GM23338 (cell line): ENCODE data around the gene KRT84. TPM values are rescaled to one million over a fixed set of nuclear protein-coding genes. Genes with fewer than 3 reads are reported as not detected.

Experiments used
- ATAC-seq: fragments of 200-7000 bp; cut with Tn5 transposase; 3 replicates; pipeline ENCODE4 v1.9.1; 2020
- DNase-seq: peaks from one replicate; pipeline ENCODE4 v3.0.0-alpha.2; 2015; ENCODE audit warnings: low spot score
- H2AFZ ChIP-seq: fragments of 200-600 bp; sonication (generic); 2 replicates; pipeline ENCODE4 v1.8.0; 2016; ENCODE audit warnings: antibody characterized with exemption, mild to moderate bottlenecking, moderate library complexity
- H3F3A ChIP-seq: fragments of 200-600 bp; sonication (generic); replicated peaks from 2 replicates; pipeline ENCODE4 v1.8.0; 2017; ENCODE audit warnings: antibody characterized with exemption, mixed run types, low read depth
- H3K27ac ChIP-seq: fragments of 200-600 bp; sonication (generic); 2 replicates; pipeline ENCODE4 v1.6.1; 2016; ENCODE audit warnings: low read depth
- H3K27me3 ChIP-seq: fragments of 200-600 bp; sonication (generic); 2 replicates; pipeline ENCODE4 v1.8.0; 2016; ENCODE audit warnings: mild to moderate bottlenecking, mixed run types, moderate library complexity; ENCODE audit not compliant: insufficient read depth
- H3K36me3 ChIP-seq: fragments of 200-600 bp; sonication (generic); 2 replicates; pipeline ENCODE4 v1.8.0; 2016; ENCODE audit warnings: mild to moderate bottlenecking; ENCODE audit not compliant: insufficient read depth
- H3K4me1 ChIP-seq: fragments of 200-600 bp; sonication (generic); 2 replicates; pipeline ENCODE4 v1.8.0; 2016; ENCODE audit warnings: mild to moderate bottlenecking, moderate library complexity; ENCODE audit not compliant: insufficient read depth
- H3K4me2 ChIP-seq: fragments of 200-600 bp; sonication (generic); 2 replicates; pipeline ENCODE4 v1.7.1; 2017; ENCODE audit warnings: mixed run types
- H3K4me3 ChIP-seq: fragments of 200-600 bp; sonication (generic); 2 replicates; pipeline ENCODE4 v1.6.1; 2016; ENCODE audit warnings: mixed run types
- H3K79me2 ChIP-seq: fragments of 200-600 bp; sonication (generic); replicated peaks from 2 replicates; pipeline ENCODE4 v1.8.0; 2017; ENCODE audit warnings: mild to moderate bottlenecking; ENCODE audit not compliant: insufficient read depth
- H3K9me2 ChIP-seq: fragments of 200-600 bp; sonication (generic); 2 replicates; pipeline ENCODE4 v1.8.0; 2017; ENCODE audit not compliant: insufficient read depth
- H4K20me1 ChIP-seq: fragments of 200-600 bp; sonication (generic); replicated peaks from 2 replicates; pipeline ENCODE4 v1.8.0; 2017; ENCODE audit warnings: mild to moderate bottlenecking; ENCODE audit not compliant: insufficient read depth
- H3K27ac Mint-ChIP-seq: 2 replicates; pipeline ENCODE4 v1.8.0; 2020; ENCODE audit warnings: inconsistent platforms, mild to moderate bottlenecking, moderate library complexity, mixed read lengths
- H3K27me3 Mint-ChIP-seq: 3 replicates; pipeline ENCODE4 v1.8.0; 2022; ENCODE audit warnings: low read depth, mild to moderate bottlenecking, moderate library complexity, mixed read lengths, inconsistent platforms; ENCODE audit not compliant: insufficient read depth, poor library complexity
- H3K36me3 Mint-ChIP-seq: 3 replicates; pipeline ENCODE4 v1.8.0; 2021; ENCODE audit warnings: low read depth, mild to moderate bottlenecking, inconsistent platforms, moderate library complexity, mixed read lengths
- H3K4me1 Mint-ChIP-seq: 3 replicates; pipeline ENCODE4 v1.8.0; 2020; ENCODE audit warnings: mild to moderate bottlenecking, inconsistent platforms, mixed read lengths
- H3K4me3 Mint-ChIP-seq: 3 replicates; pipeline ENCODE4 v1.8.0; 2021; ENCODE audit warnings: moderate library complexity, mild to moderate bottlenecking, inconsistent platforms, mixed read lengths
- H3K9me3 Mint-ChIP-seq: 3 replicates; pipeline ENCODE4 v1.8.0; 2020; ENCODE audit warnings: moderate library complexity, mild to moderate bottlenecking, inconsistent platforms, mixed read lengths
- CREB1 ChIP-seq: fragments of 250-450 bp; sonication (Bioruptor Pico); IDR thresholded peaks from 2 replicates; pipeline ENCODE4 v1.5.0; 2020; ENCODE audit warnings: low read depth, mild to moderate bottlenecking, moderate library complexity
- CTCF ChIP-seq, 2 experiments: fragments of 200-600 bp in 1 of 2; sonication (generic) in 1 of 2; conservative IDR thresholded peaks; 2 replicates each; pipeline versions ENCODE4 v1.5.1 to v1.6.1; 2016 to 2017; ENCODE audit warnings: antibody characterized with exemption in 2 of 2, low read depth in 2 of 2, mild to moderate bottlenecking in 2 of 2, moderate library complexity in 1 of 2
- EZH2phosphoT487 ChIP-seq: fragments of 200-600 bp; sonication (generic); IDR thresholded peaks from one replicate; pipeline ENCODE4 v1.8.1; 2018; ENCODE audit warnings: antibody characterized with exemption; ENCODE audit not compliant: unreplicated experiment
- JUNB ChIP-seq: IDR thresholded peaks from one replicate; pipeline ENCODE4 v1.6.1; 2016; ENCODE audit warnings: antibody characterized with exemption; ENCODE audit not compliant: unreplicated experiment
- REST ChIP-seq: IDR thresholded peaks from one replicate; pipeline ENCODE4 v1.6.1; 2018; ENCODE audit warnings: antibody characterized with exemption; ENCODE audit not compliant: unreplicated experiment
- ZNF331 ChIP-seq: fragments of 250-450 bp; sonication (Bioruptor Pico); IDR thresholded peaks from 2 replicates; pipeline ENCODE4 v1.5.0; 2020; ENCODE audit warnings: low read depth, mild to moderate bottlenecking, moderate library complexity
- ZNF462 ChIP-seq: fragments of 250-450 bp; sonication (Bioruptor Pico); IDR thresholded peaks from 2 replicates; pipeline ENCODE4 v1.5.0; 2020; ENCODE audit warnings: mild to moderate bottlenecking, moderate library complexity
- polyA plus RNA-seq: library from polyadenylated mRNA; unstranded; fragments of >200 nt; fragmentation: Nextera tagmentation; extraction: Ambion mirVana; gene quantifications from 2 replicates; pipeline ENCODE4 v1.2.1, GENCODE V29; 2016
- total RNA-seq: library from RNA; depleted of rRNA; stranded (reverse); fragments of >200 nt; shearing (Covaris generic); gene quantifications from 2 replicates; pipeline ENCODE4 v1.2.3, GENCODE V29; 2014

The KRT84 gene
- total and polyA plus RNA-seq, 2 experiments from 2014 or later, result not detected

- TF ChIP-seq ZNF462, result no peak
- no peak for TF ChIP-seq REST
Measured at GRCh38 chr12:52377266-52377665, 8.2 kb downstream of the KRT84 start (continued).

- Histone ChIP-seq H3K4me3 (no peak overlapping the region), H3K4me1 (no peaks in the 10 kb centered on the region), H2AFZ (no peak overlapping the region), H3K27ac (no peak overlapping the region), H3K79me2 (no peaks in the 10 kb centered on the region), H3K4me2 (no peak overlapping the region), H3K9me2 (no peaks in the 10 kb centered on the region), H3K36me3 (no peaks in the 10 kb centered on the region), H4K20me1 (no peaks in the 10 kb centered on the region), H3F3A (no peaks in the 10 kb centered on the region), H3K27me3 (no peaks in the 10 kb centered on the region)
- no peaks in the 10 kb centered on the region for H3K9me3 Mint-ChIP-seq
- no peak overlapping the region for H3K4me3 Mint-ChIP-seq
- H3K27me3 Mint-ChIP-seq, result peaks cover 1% of the 10 kb centered on the region
- H3K36me3 Mint-ChIP-seq, result no peaks in the 10 kb centered on the region; the same call in 2 of the 3 replicates
- TF ChIP-seq EZH2phosphoT487 (no peak), ZNF331 (no peak), CTCF (conservative IDR thresholded peaks at IDR 0.05; ENCODE audit: low read depth in 2 of 2) (peak; percentile 72 to 95), CREB1 (no peak), JUNB (peak; percentile 53)
- ATAC-seq, result peak; percentile 95
- H3K4me1 Mint-ChIP-seq, result peaks cover 3% of the 10 kb centered on the region; the same call in 1 of the 3 replicates
- peak; percentile 82 for DNase-seq
- no peak overlapping the region for H3K27ac Mint-ChIP-seq
Measured at GRCh38 chr12:52372216-52373154, 13.0 kb downstream of the KRT84 start.
